ENCODE measurements around the gene ESRRG.

GRCh38 chr1:216750961-216751360 is 27.7 kb upstream of the ESRRG start:
- TF ChIP-seq GATA2 (IDR thresholded peaks at IDR 0.05; ENCODE audit: low read depth, low read length) (no peak), GATA3 (IDR thresholded peaks at IDR 0.05; ENCODE audit: low read depth, low read length) (no peak)

Measured in SH-SY5Y (cell line).